ENCODE measurements around the gene ADAMTS16.

- TF ChIP-seq CTCF (conservative IDR thresholded peaks at IDR 0.05; ENCODE audit: low read depth in 2 of 2) (no peak), CREB1 (CRISPR knock-in tag; IDR thresholded peaks at IDR 0.05; ENCODE audit: low read depth) (no peak), REST (IDR thresholded peaks at IDR 0.05; ENCODE audit: unreplicated experiment) (no peak), JUNB (IDR thresholded peaks at IDR 0.05; ENCODE audit: unreplicated experiment) (no peak), EZH2 (IDR thresholded peaks at IDR 0.05; ENCODE audit: low read depth, unreplicated experiment) (no peak), POLR2AphosphoS5 (IDR thresholded peaks at IDR 0.05; ENCODE audit: low read depth) (no peak)
These were observed 14.6 kb downstream of the ADAMTS16 start for GRCh38 chr5:5154733-5155132.
